SU-DHL-6 (cell line): ENCODE measurements around the gene SEZ6L.

ENCODE experiments used
- H2AFZ ChIP-seq: fragments of 200-600 bp; sonication (generic); 2 replicates; pipeline ENCODE4 v1.6.1; 2014; ENCODE audit warnings: low read depth, mild to moderate bottlenecking, moderate library complexity, mixed read lengths, antibody characterized with exemption, low read length; ENCODE audit not compliant: severe bottlenecking
- H3F3A ChIP-seq: fragments of 200-600 bp; shearing (Covaris generic); 2 replicates; pipeline ENCODE4 v1.6.0; 2016; ENCODE audit warnings: antibody characterized with exemption, mild to moderate bottlenecking; ENCODE audit not compliant: insufficient read depth
- H3K27ac ChIP-seq: fragments of 200-600 bp; sonication (generic); 2 replicates; pipeline ENCODE4 v1.5.1; 2016; ENCODE audit warnings: low read depth, mild to moderate bottlenecking, low read length, moderate library complexity, mixed read lengths
- H3K27me3 ChIP-seq: fragments of 200-600 bp; sonication (generic), shearing (Covaris generic); 2 replicates; pipeline ENCODE4 v1.6.0; 2014; ENCODE audit warnings: mild to moderate bottlenecking, low read length
- H3K36me3 ChIP-seq: fragments of 200-600 bp; sonication (generic); 2 replicates; pipeline ENCODE4 v1.6.1; 2014; ENCODE audit warnings: mild to moderate bottlenecking, low read length, mixed read lengths
- H3K4me2 ChIP-seq: fragments of 300-600, 200-600 bp; shearing (Covaris generic), sonication (generic); 2 replicates; pipeline ENCODE4 v1.6.0; 2014; ENCODE audit warnings: low read length, low read depth, mild to moderate bottlenecking; ENCODE audit not compliant: poor library complexity, severe bottlenecking
- H3K4me3 ChIP-seq: fragments of 200-600 bp; sonication (generic); 2 replicates; pipeline ENCODE4 v1.5.1; 2014; ENCODE audit warnings: antibody characterized with exemption, low read length, mild to moderate bottlenecking, mixed read lengths; ENCODE audit not compliant: insufficient read depth, poor library complexity, severe bottlenecking
- H3K79me2 ChIP-seq: fragments of 200-600 bp; sonication (generic); 2 replicates; pipeline ENCODE4 v1.6.1; 2014; ENCODE audit warnings: mild to moderate bottlenecking, low read length, moderate library complexity; ENCODE audit not compliant: insufficient read depth
- H3K9ac ChIP-seq: fragments of 200-600 bp; sonication (generic); 2 replicates; pipeline ENCODE4 v1.7.0; 2014; ENCODE audit warnings: mild to moderate bottlenecking, low read length
- H3K9me2 ChIP-seq: fragments of 200-600 bp; sonication (generic); replicated peaks from 2 replicates; pipeline ENCODE4 v1.6.1; 2014; ENCODE audit warnings: low read length; ENCODE audit not compliant: insufficient read depth
- H3K9me3 ChIP-seq: fragments of 200-600 bp; sonication (generic); 2 replicates; pipeline ENCODE4 v1.6.1; 2014; ENCODE audit warnings: low read length, mixed read lengths; ENCODE audit not compliant: insufficient read depth
- H4K20me1 ChIP-seq: fragments of 200-600 bp; sonication (generic); 2 replicates; pipeline ENCODE4 v1.6.1; 2014; ENCODE audit warnings: low read depth, mild to moderate bottlenecking, antibody characterized with exemption, low read length, moderate library complexity, mixed read lengths
- CTCF ChIP-seq: fragments of 200-600 bp; sonication (generic); IDR thresholded peaks from one replicate; pipeline ENCODE4 v1.5.1; 2017; ENCODE audit warnings: antibody characterized with exemption, mild to moderate bottlenecking, low read length, moderate library complexity; ENCODE audit not compliant: insufficient read depth, poor library complexity, severe bottlenecking
- EZH2phosphoT487 ChIP-seq: fragments of 200-600 bp; sonication (generic), shearing (Covaris generic); conservative IDR thresholded peaks from 2 replicates; pipeline ENCODE4 v1.6.1; 2018; ENCODE audit warnings: mild to moderate bottlenecking, antibody characterized with exemption, low read length, moderate library complexity, mixed read lengths

The SEZ6L gene

GRCh38 chr22:26324150-26324549 is 154.9 kb downstream of the SEZ6L start:
- TF ChIP-seq EZH2phosphoT487, result no peak
- no peak for TF ChIP-seq CTCF
- Histone ChIP-seq H3K27me3 (no peaks in the 10 kb centered on the region), H3K9ac (no peak overlapping the region), H3K4me2 (no peak overlapping the region), H3K79me2 (no peaks in the 10 kb centered on the region), H3K9me2 (no peaks in the 10 kb centered on the region), H3K27ac (no peak overlapping the region), H4K20me1 (no peaks in the 10 kb centered on the region), H3K9me3 (no peaks in the 10 kb centered on the region), H3K36me3 (no peaks in the 10 kb centered on the region), H3K4me3 (no peak overlapping the region), H3F3A (no peaks in the 10 kb centered on the region), H2AFZ (no peak overlapping the region)

GRCh38 chr22:26325641-26326040 is 156.4 kb downstream of the SEZ6L start:
- H3K79me2 ChIP-seq, result no peaks in the 10 kb centered on the region
- H3K4me2 ChIP-seq, result no peak overlapping the region

DNA sequence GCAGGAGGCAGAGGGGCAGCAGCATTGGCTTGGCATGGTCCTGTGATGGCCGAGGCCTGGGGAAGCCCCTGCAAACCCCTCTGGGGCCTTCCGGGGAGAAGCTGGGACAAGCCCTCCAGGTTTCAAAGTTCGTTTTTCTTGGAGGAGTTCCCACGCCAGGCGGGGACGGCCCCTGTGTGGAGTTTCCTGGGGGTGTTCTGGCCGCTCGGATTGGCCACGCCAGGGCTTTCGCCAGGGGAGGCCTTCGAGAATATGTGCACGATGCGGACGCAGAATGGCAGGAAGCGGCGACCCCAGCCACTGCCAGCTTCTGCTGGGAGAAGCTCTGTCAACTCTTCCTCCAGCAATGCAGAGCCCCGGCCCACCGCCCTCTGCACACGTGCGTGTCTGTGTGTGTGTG is 157.5 kb downstream of the SEZ6L start:
- no peak for TF ChIP-seq EZH2phosphoT487
- TF ChIP-seq CTCF, result no peak
- Histone ChIP-seq H4K20me1 (no peaks in the 10 kb centered on the region; the same call in 1 of the 2 replicates), H3K36me3 (no peaks in the 10 kb centered on the region), H3K9me2 (no peaks in the 10 kb centered on the region), H3K4me3 (no peak overlapping the region), H3K79me2 (no peaks in the 10 kb centered on the region), H3K9me3 (no peaks in the 10 kb centered on the region), H3K4me2 (no peak overlapping the region), H3K27ac (no peak overlapping the region), H2AFZ (no peak overlapping the region), H3F3A (no peaks in the 10 kb centered on the region), H3K27me3 (no peaks in the 10 kb centered on the region), H3K9ac (no peak overlapping the region)

More at GRCh38 chr22:26325641-26326040, 156.4 kb downstream of the SEZ6L start:
- no peaks in the 10 kb centered on the region for H3K9me2 ChIP-seq
- H3K27me3 ChIP-seq, result no peaks in the 10 kb centered on the region
- no peaks in the 10 kb centered on the region for H3F3A ChIP-seq
- H2AFZ ChIP-seq, result no peak overlapping the region
- no peaks in the 10 kb centered on the region for H3K36me3 ChIP-seq
- no peaks in the 10 kb centered on the region; the same call in 1 of the 2 replicates for H4K20me1 ChIP-seq
- no peak overlapping the region for H3K27ac ChIP-seq
- H3K9me3 ChIP-seq, result no peaks in the 10 kb centered on the region
- TF ChIP-seq CTCF (no peak), EZH2phosphoT487 (no peak)
- H3K4me3 ChIP-seq, result no peak overlapping the region
- H3K9ac ChIP-seq, result no peak overlapping the region
